ENCODE measurements around the gene TEX36. TPM values are rescaled to one million over a fixed set of nuclear protein-coding genes. Genes with fewer than 3 reads are reported as not detected.
"Not testable (repeated sequence)": the region's sequence is repeated elsewhere in the genome, so short reads cannot be mapped to it uniquely, and the experiment has no call there.

TEX36 gene
- total and polyA plus RNA-seq, 4 donors, result not detected

GRCh38 chr10:125700355-125700911 is 17.5 kb upstream of the TEX36 start:
- Histone ChIP-seq H3K27me3 (ENCODE audit: control insufficient read depth in 3 of 3, insufficient read depth in 3 of 3, low read length in 2 of 3) (no peaks in the 10 kb centered on the region), H3K9me3 (ENCODE audit: control insufficient read depth in 4 of 4, insufficient read depth in 3 of 4, low read length in 3 of 4) (no peaks in the 10 kb centered on the region), H3K4me3 (no peak overlapping the region), H3K36me3 (ENCODE audit: control insufficient read depth in 4 of 4, insufficient read depth in 4 of 4, low read length in 4 of 4) (no peaks in the 10 kb centered on the region), H3K9ac (ENCODE audit: insufficient read depth in 1 of 2, low read length in 2 of 2) (peak overlapping the region in 1 of 2 donors; percentile 70), H3K4me1 (ENCODE audit: control insufficient read depth in 5 of 5, insufficient read depth in 5 of 5, low read length in 5 of 5) (peaks cover 0 to 10% (median 3%) of the 10 kb centered on the region in 5 donors), H3K27ac (ENCODE audit: low read depth in 1 of 2, low read length in 1 of 2) (no peak overlapping the region)
- no peak for TF ChIP-seq CTCF (IDR thresholded peaks at IDR 0.05; ENCODE audit: control extremely low read depth, extremely low read depth)
- ATAC-seq (ENCODE audit: insufficient read depth, low FRiP score) (no peak), DNase-seq (peak in 2 of 3 donors; percentile 78 to 88)
- WGBS, 2 donors, result 45 to 56% methylated on average over 3 of the region's 3 CpGs

GRCh38 chr10:125699562-125700143 is 16.7 kb upstream of the TEX36 start:
- no peaks in the 10 kb centered on the region for H3K36me3 ChIP-seq (ENCODE audit: control insufficient read depth in 4 of 4, insufficient read depth in 4 of 4, low read length in 4 of 4)
- peaks cover 0 to 12% (median 7%) of the 10 kb centered on the region in 5 donors for H3K4me1 ChIP-seq (ENCODE audit: control insufficient read depth in 5 of 5, insufficient read depth in 5 of 5, low read length in 5 of 5)
- no peak overlapping the region for H3K4me3 ChIP-seq
- no peaks in the 10 kb centered on the region for H3K27me3 ChIP-seq (ENCODE audit: control insufficient read depth in 3 of 3, insufficient read depth in 3 of 3, low read length in 2 of 3)
- H3K9ac ChIP-seq (ENCODE audit: insufficient read depth in 1 of 2, low read length in 2 of 2), result no peak overlapping the region
- DNase-seq (no peak), ATAC-seq (ENCODE audit: insufficient read depth, low FRiP score) (no peak)
- H3K27ac ChIP-seq (ENCODE audit: low read depth in 1 of 2, low read length in 1 of 2), result no peak overlapping the region
- TF ChIP-seq CTCF (IDR thresholded peaks at IDR 0.05; ENCODE audit: control extremely low read depth, extremely low read depth), result no peak
- H3K9me3 ChIP-seq (ENCODE audit: control insufficient read depth in 4 of 4, insufficient read depth in 3 of 4, low read length in 3 of 4), result no peaks in the 10 kb centered on the region
- 81 to 82% methylated on average over 6 of the region's 6 CpGs for WGBS, 2 donors

- no peaks in the 10 kb centered on the region for H3K27me3 ChIP-seq (ENCODE audit: control insufficient read depth in 3 of 3, insufficient read depth in 3 of 3, low read length in 2 of 3)
Measured at GRCh38 chr10:125698481-125698998, 15.6 kb upstream of the TEX36 start.

GRCh38 chr10:125696884-125697283 is 13.9 kb upstream of the TEX36 start:
- H3K27ac ChIP-seq (ENCODE audit: low read depth in 1 of 2, low read length in 1 of 2); H3K36me3 ChIP-seq (ENCODE audit: control insufficient read depth in 4 of 4, insufficient read depth in 4 of 4, low read length in 4 of 4); H3K9me3 ChIP-seq (ENCODE audit: control insufficient read depth in 4 of 4, insufficient read depth in 3 of 4, low read length in 3 of 4); H3K9ac ChIP-seq (ENCODE audit: insufficient read depth in 1 of 2, low read length in 2 of 2); H3K4me3 ChIP-seq; ATAC-seq (ENCODE audit: insufficient read depth, low FRiP score); DNase-seq; H3K27me3 ChIP-seq (ENCODE audit: control insufficient read depth in 3 of 3, insufficient read depth in 3 of 3, low read length in 2 of 3): not testable (repeated sequence)
- 91 to 93% methylated on average over 6 of the region's 6 CpGs for WGBS, 2 donors
- peaks cover 0 to 35% (median 15%) of the 10 kb centered on the region in 5 donors for H3K4me1 ChIP-seq (ENCODE audit: control insufficient read depth in 5 of 5, insufficient read depth in 5 of 5, low read length in 5 of 5)

More at GRCh38 chr10:125698481-125698998, 15.6 kb upstream of the TEX36 start:
- no peaks in the 10 kb centered on the region for H3K9me3 ChIP-seq (ENCODE audit: control insufficient read depth in 4 of 4, insufficient read depth in 3 of 4, low read length in 3 of 4)
- no peaks in the 10 kb centered on the region for H3K36me3 ChIP-seq (ENCODE audit: control insufficient read depth in 4 of 4, insufficient read depth in 4 of 4, low read length in 4 of 4)
- H3K9ac ChIP-seq (ENCODE audit: insufficient read depth in 1 of 2, low read length in 2 of 2), result no peak overlapping the region
- H3K4me1 ChIP-seq (ENCODE audit: control insufficient read depth in 5 of 5, insufficient read depth in 5 of 5, low read length in 5 of 5), result peaks cover 0 to 18% (median 8%) of the 10 kb centered on the region in 5 donors
- no peak for TF ChIP-seq CTCF (IDR thresholded peaks at IDR 0.05; ENCODE audit: control extremely low read depth, extremely low read depth)
- H3K27ac ChIP-seq (ENCODE audit: low read depth in 1 of 2, low read length in 1 of 2), result no peak overlapping the region
- DNase-seq, result no peak
- H3K4me3 ChIP-seq, result no peak overlapping the region
- WGBS, 2 donors, result 90% methylated on average over 9 of the region's 9 CpGs
- no peak for ATAC-seq (ENCODE audit: insufficient read depth, low FRiP score)

Data from lung (tissue), 12 donors.